HFF-Myc (cell line): ENCODE data around the gene P2RY6.

ENCODE experiments used
- DNase-seq: peaks from one replicate; pipeline ENCODE4 v3.0.0-alpha.2; 2011; ENCODE audit warnings: low read depth; ENCODE audit errors: extremely low read depth
- H3K4me3 ChIP-seq: replicated peaks from 2 replicates; pipeline ENCODE4 v1.5.1; 2011; ENCODE audit warnings: low read depth, mild to moderate bottlenecking, control low read depth, low read length
- TF ChIP-seq, protein P1 (sequence below): IDR thresholded peaks from 2 replicates; pipeline ENCODE4 v1.5.1; 2012; ENCODE audit warnings: mild to moderate bottlenecking, low read depth, low read length, control low read depth; ENCODE audit errors: missing control alignments

Gene P2RY6

DNA sequence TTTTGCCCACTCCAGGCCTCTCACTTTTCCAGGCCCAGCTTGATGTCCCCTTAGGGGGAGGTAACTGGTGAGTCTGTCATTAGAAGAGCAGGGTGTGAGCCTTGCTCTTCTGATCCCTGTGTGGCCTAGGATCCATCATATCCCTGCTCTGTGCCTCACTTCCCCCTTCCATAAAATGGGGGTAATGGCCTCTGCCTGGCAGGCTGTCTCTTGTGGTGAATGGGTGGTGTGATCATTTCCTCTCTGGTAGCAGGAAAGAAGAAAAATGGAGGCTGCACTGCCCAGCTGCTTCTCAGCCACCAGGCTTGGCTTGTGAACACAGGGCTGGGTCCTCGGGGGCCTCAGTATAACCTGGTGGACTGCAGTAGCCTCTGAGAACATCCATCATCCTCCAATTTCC lies 41.5 kb downstream of the P2RY6 start:
- H3K4me3 ChIP-seq = peak overlapping the region; percentile 56
- DNase-seq = no peak
- TF ChIP-seq, protein P1, sequence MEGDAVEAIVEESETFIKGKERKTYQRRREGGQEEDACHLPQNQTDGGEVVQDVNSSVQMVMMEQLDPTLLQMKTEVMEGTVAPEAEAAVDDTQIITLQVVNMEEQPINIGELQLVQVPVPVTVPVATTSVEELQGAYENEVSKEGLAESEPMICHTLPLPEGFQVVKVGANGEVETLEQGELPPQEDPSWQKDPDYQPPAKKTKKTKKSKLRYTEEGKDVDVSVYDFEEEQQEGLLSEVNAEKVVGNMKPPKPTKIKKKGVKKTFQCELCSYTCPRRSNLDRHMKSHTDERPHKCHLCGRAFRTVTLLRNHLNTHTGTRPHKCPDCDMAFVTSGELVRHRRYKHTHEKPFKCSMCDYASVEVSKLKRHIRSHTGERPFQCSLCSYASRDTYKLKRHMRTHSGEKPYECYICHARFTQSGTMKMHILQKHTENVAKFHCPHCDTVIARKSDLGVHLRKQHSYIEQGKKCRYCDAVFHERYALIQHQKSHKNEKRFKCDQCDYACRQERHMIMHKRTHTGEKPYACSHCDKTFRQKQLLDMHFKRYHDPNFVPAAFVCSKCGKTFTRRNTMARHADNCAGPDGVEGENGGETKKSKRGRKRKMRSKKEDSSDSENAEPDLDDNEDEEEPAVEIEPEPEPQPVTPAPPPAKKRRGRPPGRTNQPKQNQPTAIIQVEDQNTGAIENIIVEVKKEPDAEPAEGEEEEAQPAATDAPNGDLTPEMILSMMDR = no peak

- H3K4me3 ChIP-seq = peak overlapping the region; percentile 56
- no peak for DNase-seq
Observed at GRCh38 chr11:73314117-73314961, 42.2 kb downstream of the P2RY6 start.

DNA sequence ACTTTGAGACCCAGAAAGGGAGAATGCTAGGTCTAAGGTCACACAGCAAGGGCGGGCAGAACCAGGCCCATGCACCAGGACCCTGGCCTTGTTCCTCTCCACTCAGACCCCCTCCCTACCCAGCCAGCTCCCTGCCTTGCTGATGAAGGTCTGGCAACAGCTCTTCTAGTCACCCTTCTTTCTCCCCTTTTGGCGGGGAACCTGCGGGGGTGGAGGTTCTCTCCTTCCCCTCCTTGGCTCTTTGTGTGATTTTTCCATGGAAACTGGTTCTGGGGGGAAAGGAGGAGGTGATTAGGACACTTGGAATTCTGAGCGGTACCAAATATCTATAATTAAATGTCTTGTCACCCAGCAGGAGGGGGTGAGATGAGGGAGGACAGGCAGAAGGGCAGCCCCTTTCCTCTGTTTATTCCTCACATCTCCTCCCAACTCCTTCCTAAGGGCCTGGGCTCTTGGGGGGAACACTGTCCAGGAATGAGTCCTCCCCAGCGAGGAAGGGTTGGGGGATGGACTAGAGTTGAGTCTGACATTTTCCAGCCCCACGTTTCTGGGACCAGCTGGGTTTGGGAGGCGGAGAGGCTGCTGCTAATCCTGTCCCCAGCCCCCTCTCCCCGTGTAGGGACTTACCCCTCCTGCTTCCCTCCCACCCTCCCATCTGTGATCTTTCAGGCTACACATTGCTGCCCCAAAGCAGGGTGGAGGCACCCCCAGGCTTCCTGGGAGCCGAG lies 43.3 kb downstream of the P2RY6 start:
- TF ChIP-seq, protein P1 = no peak
- DNase-seq = no peak
- 0 out of 2 replicates have a peak overlapping the region, but pooled peaks have one; percentile 56 for H3K4me3 ChIP-seq

More at GRCh38 chr11:73314117-73314961, 42.2 kb downstream of the P2RY6 start:
- TF ChIP-seq, protein P1 = no peak

DNA sequence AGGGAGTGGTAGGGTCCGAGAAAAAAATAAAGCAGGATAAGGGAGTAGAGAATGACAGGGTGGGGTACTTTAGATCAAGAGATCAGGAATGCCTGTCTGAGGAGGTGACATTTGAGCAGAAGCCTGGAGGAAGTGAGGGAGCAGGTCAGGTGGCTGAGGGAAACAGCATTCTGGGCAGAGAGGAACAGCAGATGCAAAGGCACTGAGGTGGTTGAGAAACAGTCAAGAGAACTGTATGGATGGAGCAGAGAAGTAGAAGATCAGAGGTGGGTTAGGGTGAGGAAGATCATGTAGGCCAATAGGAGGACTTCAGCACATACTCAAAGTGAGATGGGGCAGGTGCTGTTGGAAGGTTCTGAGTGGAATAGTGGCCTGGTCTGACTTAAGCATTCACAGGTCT lies 44.3 kb downstream of the P2RY6 start:
- no peak overlapping the region for H3K4me3 ChIP-seq
- TF ChIP-seq, protein P1 = no peak
- no peak for DNase-seq

DNA sequence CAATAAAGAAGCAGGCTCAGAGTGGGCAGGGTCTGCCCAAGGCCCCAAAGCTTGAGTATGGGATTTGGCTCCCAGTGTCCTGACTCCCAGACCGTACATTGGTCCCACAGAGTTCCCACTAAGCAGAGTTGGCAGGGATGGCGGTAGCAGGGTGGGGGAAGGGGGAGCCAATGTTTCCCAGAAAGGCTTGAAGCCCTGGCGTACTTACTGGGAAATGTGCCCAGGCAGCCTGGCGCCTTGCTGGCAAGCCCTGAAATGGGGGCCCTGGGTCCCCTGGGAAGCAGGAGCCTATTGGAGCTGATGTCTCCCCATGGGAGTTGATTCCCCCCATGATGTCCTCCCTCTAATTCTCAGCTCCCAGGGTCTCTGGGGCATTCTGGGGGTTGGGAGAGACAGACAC lies 45.2 kb downstream of the P2RY6 start:
- DNase-seq = no peak
- H3K4me3 ChIP-seq = no peak overlapping the region
- TF ChIP-seq, protein P1 = no peak

DNA sequence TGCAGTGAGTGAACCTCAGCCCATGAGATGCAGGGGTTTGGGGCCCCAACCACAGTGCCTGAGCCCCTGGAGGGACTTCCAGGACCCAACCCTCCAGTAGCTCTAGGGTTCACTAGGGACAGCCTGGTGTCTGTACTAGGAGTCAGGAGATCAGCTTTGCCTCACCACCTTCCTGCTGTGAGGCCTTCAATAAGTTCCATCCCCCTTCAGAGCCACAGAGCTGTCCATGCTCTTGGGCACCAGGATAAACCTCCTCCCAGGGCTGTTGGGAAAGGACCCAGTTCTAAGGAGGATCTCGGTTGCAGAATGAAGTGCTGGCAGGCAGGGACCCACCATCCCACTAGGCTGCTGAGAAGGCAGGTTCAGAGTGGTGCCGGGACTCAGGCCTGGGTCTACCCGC lies 45.7 kb downstream of the P2RY6 start:
- no peak for DNase-seq
- H3K4me3 ChIP-seq = no peak overlapping the region
- TF ChIP-seq, protein P1 = no peak
